H1 (cell line): ENCODE data around the gene FPR2. TPM values are rescaled to one million over a fixed set of nuclear protein-coding genes. Genes with fewer than 3 reads are reported as not detected.

Source experiments
- BACH1 ChIP-seq: IDR thresholded peaks from 2 replicates; pipeline ENCODE4 v1.6.1; 2012; ENCODE audit warnings: low read length, improper control_type of control experiment
- CHD7 ChIP-seq: fragments of 300-600 bp; sonication (generic); IDR thresholded peaks from 2 replicates; pipeline ENCODE4 v1.7.1; 2012; ENCODE audit warnings: low read length, moderate library complexity, mild to moderate bottlenecking, inconsistent platforms; ENCODE audit not compliant: insufficient replicate concordance
- EZH2 ChIP-seq: fragments of 200-600 bp; sonication (generic); IDR thresholded peaks from 2 replicates; pipeline ENCODE4 v1.7.1; 2012; ENCODE audit warnings: low read depth, mild to moderate bottlenecking, moderate library complexity, low read length, inconsistent platforms; ENCODE audit not compliant: severe bottlenecking
- HDAC2 ChIP-seq, 2 experiments: fragments of 300-600 bp in 1 of 2; sonication (generic) in 1 of 2; IDR thresholded peaks; 2 replicates each; pipeline ENCODE4 v1.6.1; 2011 to 2012; ENCODE audit warnings: low read depth in 2 of 2, low read length in 2 of 2, mild to moderate bottlenecking in 2 of 2, moderate library complexity in 2 of 2, borderline replicate concordance in 1 of 2, inconsistent platforms in 1 of 2
- JUN ChIP-seq: IDR thresholded peaks from 2 replicates; pipeline ENCODE4 v1.6.1; 2011; ENCODE audit warnings: low read depth, mild to moderate bottlenecking, improper control_type of control experiment, low read length
- KDM4A ChIP-seq: IDR thresholded peaks from one replicate; pipeline ENCODE4 v1.7.1; 2012; ENCODE audit warnings: low read depth, mild to moderate bottlenecking, moderate library complexity, low read length, inconsistent platforms; ENCODE audit not compliant: severe bottlenecking
- RFX5 ChIP-seq: IDR thresholded peaks from 2 replicates; pipeline ENCODE4 v1.6.1; 2011; ENCODE audit warnings: low read depth, low read length, improper control_type of control experiment, borderline replicate concordance
- TCF12 ChIP-seq: IDR thresholded peaks from 2 replicates; pipeline ENCODE4 v1.6.1; 2011; ENCODE audit warnings: low read depth, mild to moderate bottlenecking, low read length
- ZNF274 ChIP-seq: IDR thresholded peaks from 2 replicates; pipeline ENCODE4 v1.7.0; 2012; ENCODE audit warnings: low read length, borderline replicate concordance; ENCODE audit errors: extremely low read depth
- polyA plus RNA-seq, 7 experiments: library from polyadenylated mRNA; depleted of rRNA in 3 of 7; stranded (reverse) in 5 of 7; unstranded in 2 of 7; fragments of >200 nt in 5 of 7; fragments of 200-250 nt in 2 of 7; gene quantifications; 1 replicate in 5 of 7; 2 replicates in 1 of 7; 4 replicates in 1 of 7; pipeline versions ENCODE4 v1.2.1 to v1.2.3, GENCODE V29; 2011 to 2013; ENCODE audit warnings: missing spikeins in 2 of 7, mixed read lengths in 2 of 7
- total RNA-seq: library from RNA; stranded (reverse); fragmentation: NEBNext Ultra II Directional; extraction: Animal tissue kit (Norgen Biotek cat#: 25700); gene quantifications from 2 replicates; pipeline ENCODE4 v1.2.1, GENCODE V29; 2021

The FPR2 gene
- total and polyA plus RNA-seq, 2 of the 8 experiments (the other 6 are each of a cell fraction or from before 2014, with no cell fraction given), result 0.17 TPM; not detected in 1

GRCh38 chr19:51719251-51719988 lies 41.6 kb upstream of the FPR2 start (continued):
- TF ChIP-seq CHD7 (no peak), KDM4A (peak; percentile 96), HDAC2 (IDR thresholded peaks at IDR 0.05; ENCODE audit: borderline replicate concordance in 1 of 2, low read depth in 2 of 2, low read length in 2 of 2) (0 out of 4 replicates have a peak, but pooled peaks of 1 of the 2 experiments have one; percentile 66), BACH1 (0 out of 2 replicates have a peak, but pooled peaks have one; percentile 5), ZNF274 (no peak), TCF12 (0 out of 2 replicates have a peak, but pooled peaks have one; percentile 18), EZH2 (peak; percentile 75), JUN (no peak), RFX5 (no peak)
